Activated CD8-positive, alpha-beta memory T cell treated with anti-CD3 and anti-CD28 coated beads for 36 hours (primary cell): ENCODE data around the gene TCF23. TPM values are rescaled to one million over a fixed set of nuclear protein-coding genes. Genes with fewer than 3 reads are reported as not detected.

Experiments
- CTCF ChIA-PET: fragments of 350-600 bp; sonication (Branson Sonifier 250); formaldehyde crosslinking; loops from one replicate; lab custom pipeline; 2021; ENCODE audit warnings: antibody characterized with exemption; lab: Charles Lee
- POLR2A ChIA-PET: fragments of 350-600 bp; sonication (Branson Sonifier 250); formaldehyde crosslinking; loops from one replicate; lab custom pipeline; 2021; ENCODE audit warnings: antibody characterized with exemption; lab: Charles Lee
- total RNA-seq, 2 experiments: library from RNA; stranded (reverse); gene quantifications; one replicate each; pipeline ENCODE4 v1.2.3, GENCODE V29; 2021

The TCF23 gene
- total RNA-seq, 2 experiments from 2014 or later, result not detected

DNA sequence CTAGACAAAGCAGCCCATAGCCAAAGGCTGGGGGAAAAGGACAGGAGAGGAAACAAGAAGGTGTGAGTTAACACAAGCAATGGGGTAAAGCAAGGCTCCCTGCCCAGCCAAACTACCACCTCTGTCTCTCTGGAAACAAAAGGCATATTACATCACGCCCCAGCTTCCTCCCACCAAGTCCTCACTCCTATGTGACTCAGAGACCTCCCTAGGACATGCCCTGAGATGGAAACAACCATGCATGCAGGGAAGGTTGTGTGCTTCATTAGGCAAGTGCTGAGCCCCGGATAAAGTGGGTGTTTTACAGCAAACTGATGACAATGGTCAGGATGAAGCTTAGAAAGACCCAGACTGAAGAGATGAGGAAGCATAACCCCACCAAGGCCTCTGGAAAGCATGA is 54.0 kb downstream of the TCF23 start:
- POLR2A ChIA-PET, result no interaction called here
- CTCF ChIA-PET, result no interaction called here

GRCh38 chr2:27203741-27204140 is 54.9 kb downstream of the TCF23 start:
- ChIA-PET POLR2A (no interaction called here), CTCF (no interaction called here)

DNA sequence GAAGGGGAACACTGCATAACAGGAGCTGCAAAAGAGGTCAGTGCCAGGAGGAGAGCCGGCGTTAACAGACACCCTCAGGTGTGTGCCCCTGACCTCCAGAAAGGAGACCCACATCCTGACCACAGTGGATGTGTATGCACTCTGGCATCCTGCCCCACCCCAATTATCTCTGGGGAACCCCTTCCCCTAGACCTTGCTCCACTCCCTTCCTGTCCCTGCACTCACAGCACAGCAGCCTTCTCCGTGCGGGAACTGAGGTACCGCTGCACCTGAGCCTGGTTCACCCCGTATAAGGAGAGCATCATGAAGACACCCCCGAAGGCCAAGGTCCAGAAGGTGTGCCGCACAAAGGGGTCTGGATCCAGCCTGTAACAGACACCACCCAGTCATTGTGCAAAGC is 55.8 kb downstream of the TCF23 start:
- ChIA-PET POLR2A (no interaction called here), CTCF (no interaction called here)

- POLR2A ChIA-PET, result no interaction called here
- CTCF ChIA-PET, result no interaction called here
Observed at GRCh38 chr2:27205206-27205605, 56.4 kb downstream of the TCF23 start.

DNA sequence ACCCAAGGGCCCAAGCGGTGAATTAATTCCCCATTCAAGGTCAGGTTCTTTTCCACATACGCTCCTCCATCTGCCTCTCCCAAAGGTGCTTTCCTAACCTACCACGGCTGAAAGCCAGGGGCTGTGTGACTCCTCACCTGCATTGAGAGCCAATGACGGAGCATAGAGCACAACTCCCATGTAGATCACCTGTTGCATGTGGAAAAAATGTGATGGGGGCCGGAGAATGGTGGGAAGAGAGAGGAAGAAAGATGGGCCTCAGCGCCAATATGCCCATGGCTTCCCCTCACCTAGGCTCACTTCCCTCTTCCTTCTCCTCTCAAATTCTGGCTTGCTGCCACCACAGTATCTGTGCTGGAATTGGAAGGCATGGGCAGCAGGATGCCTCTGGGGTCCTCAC is 57.5 kb downstream of the TCF23 start:
- ChIA-PET CTCF (no interaction called here), POLR2A (no interaction called here)

Other genes starting within 250 kb of the TCF23 start
- 1 to 10 TPM; 2.4 to 3.8 TPM for gene MAPRE3, start 178.4 kb upstream of the TCF23 start, total RNA-seq
- gene TMEM214, start 116.0 kb upstream of the TCF23 start, total RNA-seq, result 10 to 100 TPM; 74.4 to 75.0 TPM
- 10 to 100 TPM; 15.1 to 15.8 TPM for gene AGBL5, start 97.3 kb upstream of the TCF23 start, total RNA-seq
- gene OST4, start 77.3 kb upstream of the TCF23 start, total RNA-seq, result 100 to 1,000 TPM; 338 to 350 TPM
- under 1 TPM; 0.48 to 0.69 TPM for gene EMILIN1, start 70.4 kb upstream of the TCF23 start, total RNA-seq
- gene KHK, start 62.2 kb upstream of the TCF23 start, total RNA-seq, result 10 to 100 TPM; 14.1 to 15.2 TPM
- 1 to 10 TPM; 4.7 to 7.0 TPM for gene CGREF1, start 29.9 kb upstream of the TCF23 start, total RNA-seq
- under 1 TPM; 0.34 to 0.40 TPM for gene ABHD1, start 25.2 kb upstream of the TCF23 start, total RNA-seq
- 10 to 100 TPM; 72.0 to 77.0 TPM for gene PREB, start 14.4 kb upstream of the TCF23 start, total RNA-seq
- gene PRR30, start 9.6 kb upstream of the TCF23 start, total RNA-seq, result not detected
- gene ATRAID, start 63.0 kb downstream of the TCF23 start, total RNA-seq, result 10 to 100 TPM; 95.3 to 96.0 TPM
- 10 to 100 TPM; 91.3 to 94.1 TPM for gene SLC5A6, start 63.3 kb downstream of the TCF23 start, total RNA-seq
- gene CAD, start 68.4 kb downstream of the TCF23 start, total RNA-seq, result 100 to 1,000 TPM; 156 to 158 TPM
- gene SLC30A3, start 114.0 kb downstream of the TCF23 start, total RNA-seq, result under 1 TPM; 0.23 to 0.59 TPM
- gene DNAJC5G, start 126.4 kb downstream of the TCF23 start, total RNA-seq, result not detected
- under 1 TPM; 0.15 to 0.30 TPM for gene TRIM54, start 133.4 kb downstream of the TCF23 start, total RNA-seq
- gene UCN, start 159.4 kb downstream of the TCF23 start, total RNA-seq, result 1 to 10 TPM; 1.0 to 1.1 TPM
- 10 to 100 TPM; 89.3 to 92.8 TPM for gene MPV17, start 174.1 kb downstream of the TCF23 start, total RNA-seq
- 10 to 100 TPM; 76.1 to 76.6 TPM for gene GTF3C2, start 207.8 kb downstream of the TCF23 start, total RNA-seq
- gene EIF2B4, start 221.3 kb downstream of the TCF23 start, total RNA-seq, result 10 to 100 TPM; 43.6 to 46.6 TPM
- gene SNX17, start 221.6 kb downstream of the TCF23 start, total RNA-seq, result 100 to 1,000 TPM; 111 to 112 TPM
- gene ZNF513, start 231.7 kb downstream of the TCF23 start, total RNA-seq, result 1 to 10 TPM; 8.2 to 9.5 TPM